Measurements from ENCODE around the gene ALG12.

Gene ALG12

DNA sequence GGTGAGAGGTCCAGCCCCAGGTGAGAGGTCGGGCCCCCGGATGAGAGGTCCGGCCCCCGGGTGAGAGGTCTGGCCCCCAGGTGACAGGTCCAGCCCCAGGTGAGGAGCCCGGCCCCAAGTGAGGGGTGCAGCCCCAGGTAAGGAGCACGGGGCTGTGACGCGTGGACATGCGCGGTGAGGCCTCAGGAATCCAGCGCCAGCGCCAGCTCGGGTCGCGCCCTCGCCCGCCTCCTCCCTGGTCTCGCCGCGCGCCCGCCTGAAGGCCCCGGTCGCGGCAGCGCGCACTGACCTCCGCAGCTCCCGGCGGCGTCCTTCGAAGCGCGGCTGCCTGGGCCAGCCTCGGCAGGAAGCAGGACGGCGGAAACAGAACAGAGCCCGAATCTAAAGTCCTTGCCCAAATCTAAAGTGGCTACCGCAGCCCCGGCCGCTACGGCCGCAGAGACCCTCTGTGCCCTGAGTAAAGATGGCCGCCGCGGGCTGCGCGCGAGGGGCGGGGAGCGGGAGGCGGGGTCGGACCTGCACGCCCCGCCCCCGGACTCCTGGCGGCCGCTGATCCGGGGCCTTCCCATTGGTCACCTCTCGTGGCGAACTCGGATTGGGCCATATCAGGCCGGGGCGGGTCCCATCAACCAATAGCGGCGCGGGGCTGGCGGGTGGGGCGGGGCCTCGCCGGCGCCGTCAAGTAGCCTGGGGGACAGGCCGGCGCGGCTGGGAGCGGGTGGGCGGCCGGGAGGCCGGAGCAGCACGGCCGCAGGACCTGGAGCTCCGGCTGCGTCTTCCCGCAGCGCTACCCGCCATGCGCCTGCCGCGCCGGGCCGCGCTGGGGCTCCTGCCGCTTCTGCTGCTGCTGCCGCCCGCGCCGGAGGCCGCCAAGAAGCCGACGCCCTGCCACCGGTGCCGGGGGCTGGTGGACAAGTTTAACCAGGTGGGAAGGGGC, at the start of gene ALG12, which contains the start of gene CRELD2:
Gene ALG12, minus strand, starts transcription at position 465 of the 937 bp plus-strand sequence. CDS start 4,673 bp downstream, outside the sequence.
Gene CRELD2, plus strand, starts transcription at position 661 of the 937 bp plus-strand sequence. Its CDS starts 136 bp downstream, at position 797.
- peak; percentile 85 for DNase-seq

- DNase-seq: no peak
These were observed 49.5 kb upstream of the ALG12 start for GRCh38 chr22:49967706-49968208.

DNA sequence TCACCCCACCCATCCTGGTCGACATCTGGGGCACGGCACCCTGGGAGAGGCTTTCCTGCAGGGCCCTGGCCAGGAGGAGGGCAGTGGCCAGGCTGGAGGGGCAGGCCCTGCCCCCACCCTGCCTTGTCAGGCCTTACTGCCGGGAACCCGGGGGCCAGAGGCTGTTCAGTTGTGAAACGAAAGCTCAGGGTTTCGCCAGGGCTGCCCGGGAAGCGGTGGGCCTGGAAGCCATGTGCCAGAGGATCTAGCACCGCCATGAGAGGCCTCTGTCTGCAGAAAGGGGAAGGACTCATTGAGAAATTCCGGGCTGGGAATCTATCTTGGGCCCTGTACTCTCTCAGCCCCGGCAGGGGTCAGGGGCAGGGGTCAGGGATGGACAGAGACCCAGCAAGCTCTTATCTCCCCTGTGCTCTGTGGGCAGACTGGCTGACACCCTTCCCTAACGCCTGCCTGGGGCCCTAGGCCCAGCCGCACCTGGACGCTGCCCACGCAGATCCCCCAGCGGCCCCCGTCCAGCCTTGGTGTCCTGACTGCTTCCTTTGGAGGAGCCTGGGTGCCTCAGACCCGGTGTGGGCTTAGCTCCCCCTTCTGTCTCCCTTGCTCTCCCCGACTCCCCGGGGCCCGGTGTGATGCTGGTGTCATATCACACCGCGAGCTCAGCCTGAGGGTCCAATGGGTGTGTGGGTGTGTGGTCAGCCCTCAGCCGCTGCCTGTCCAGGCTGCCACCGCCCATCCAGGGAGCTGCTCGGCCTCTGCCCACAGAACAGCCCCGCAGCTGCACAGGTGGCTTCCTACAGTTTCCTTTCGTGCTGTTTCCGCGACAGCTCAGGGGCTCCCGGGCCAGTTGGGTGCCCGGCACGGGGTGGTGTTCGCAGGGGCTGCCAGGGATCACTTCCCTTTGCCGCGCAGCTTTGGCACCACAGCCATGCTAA, 48.8 kb upstream of the ALG12 start:
- DNase-seq: no peak

GRCh38 chr22:49966041-49966773, 48.0 kb upstream of the ALG12 start:
- no peak for DNase-seq

GRCh38 chr22:49965091-49966040, 47.1 kb upstream of the ALG12 start:
- DNase-seq: no peak

GRCh38 chr22:49964136-49965090, 46.2 kb upstream of the ALG12 start:
- no peak for DNase-seq

DNA sequence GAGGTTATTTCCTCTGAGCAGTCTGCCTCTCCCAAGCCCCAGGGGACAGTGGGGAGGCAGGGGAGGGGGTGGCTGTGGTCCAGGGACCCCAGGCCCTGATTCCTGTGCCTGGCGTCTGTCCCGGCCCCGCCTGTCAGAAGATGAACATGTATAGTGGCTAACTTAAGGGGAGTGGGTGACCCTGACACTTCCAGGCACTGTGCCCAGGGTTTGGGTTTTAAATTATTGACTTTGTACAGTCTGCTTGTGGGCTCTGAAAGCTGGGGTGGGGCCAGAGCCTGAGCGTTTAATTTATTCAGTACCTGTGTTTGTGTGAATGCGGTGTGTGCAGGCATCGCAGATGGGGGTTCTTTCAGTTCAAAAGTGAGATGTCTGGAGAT, 45.4 kb upstream of the ALG12 start:
- DNase-seq: no peak

DNA sequence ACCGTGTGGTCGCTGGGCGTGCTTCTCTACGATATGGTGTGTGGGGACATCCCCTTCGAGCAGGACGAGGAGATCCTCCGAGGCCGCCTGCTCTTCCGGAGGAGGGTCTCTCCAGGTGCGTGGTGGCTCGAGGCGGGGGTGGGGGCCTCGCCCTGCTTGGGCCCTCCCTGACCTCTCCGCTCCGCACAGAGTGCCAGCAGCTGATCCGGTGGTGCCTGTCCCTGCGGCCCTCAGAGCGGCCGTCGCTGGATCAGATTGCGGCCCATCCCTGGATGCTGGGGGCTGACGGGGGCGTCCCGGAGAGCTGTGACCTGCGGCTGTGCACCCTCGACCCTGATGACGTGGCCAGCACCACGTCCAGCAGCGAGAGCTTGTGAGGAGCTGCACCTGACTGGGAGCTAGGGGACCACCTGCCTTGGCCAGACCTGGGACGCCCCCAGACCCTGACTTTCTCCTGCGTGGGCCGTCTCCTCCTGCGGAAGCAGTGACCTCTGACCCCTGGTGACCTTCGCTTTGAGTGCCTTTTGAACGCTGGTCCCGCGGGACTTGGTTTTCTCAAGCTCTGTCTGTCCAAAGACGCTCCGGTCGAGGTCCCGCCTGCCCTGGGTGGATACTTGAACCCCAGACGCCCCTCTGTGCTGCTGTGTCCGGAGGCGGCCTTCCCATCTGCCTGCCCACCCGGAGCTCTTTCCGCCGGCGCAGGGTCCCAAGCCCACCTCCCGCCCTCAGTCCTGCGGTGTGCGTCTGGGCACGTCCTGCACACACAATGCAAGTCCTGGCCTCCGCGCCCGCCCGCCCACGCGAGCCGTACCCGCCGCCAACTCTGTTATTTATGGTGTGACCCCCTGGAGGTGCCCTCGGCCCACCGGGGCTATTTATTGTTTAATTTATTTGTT, 44.8 kb upstream of the ALG12 start:
- DNase-seq: no peak

- peak; percentile 59 for DNase-seq
These were observed 43.9 kb upstream of the ALG12 start for GRCh38 chr22:49962012-49962750.

DNA sequence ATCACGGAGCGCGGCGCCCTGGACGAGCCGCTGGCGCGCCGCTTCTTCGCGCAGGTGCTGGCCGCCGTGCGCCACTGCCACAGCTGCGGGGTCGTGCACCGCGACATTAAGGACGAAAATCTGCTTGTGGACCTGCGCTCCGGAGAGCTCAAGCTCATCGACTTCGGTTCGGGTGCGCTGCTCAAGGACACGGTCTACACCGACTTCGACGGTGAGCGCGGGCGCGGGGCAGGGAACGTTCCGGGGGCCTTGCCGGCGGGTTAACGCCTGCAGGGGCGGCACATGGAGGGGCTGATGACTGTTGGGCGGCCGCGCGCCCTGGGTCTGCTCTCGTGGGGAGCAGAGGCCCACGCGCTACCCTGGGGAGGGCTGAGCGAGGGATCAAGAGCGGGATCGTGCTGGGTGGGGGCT, 43.4 kb upstream of the ALG12 start:
- no peak for DNase-seq

DNA sequence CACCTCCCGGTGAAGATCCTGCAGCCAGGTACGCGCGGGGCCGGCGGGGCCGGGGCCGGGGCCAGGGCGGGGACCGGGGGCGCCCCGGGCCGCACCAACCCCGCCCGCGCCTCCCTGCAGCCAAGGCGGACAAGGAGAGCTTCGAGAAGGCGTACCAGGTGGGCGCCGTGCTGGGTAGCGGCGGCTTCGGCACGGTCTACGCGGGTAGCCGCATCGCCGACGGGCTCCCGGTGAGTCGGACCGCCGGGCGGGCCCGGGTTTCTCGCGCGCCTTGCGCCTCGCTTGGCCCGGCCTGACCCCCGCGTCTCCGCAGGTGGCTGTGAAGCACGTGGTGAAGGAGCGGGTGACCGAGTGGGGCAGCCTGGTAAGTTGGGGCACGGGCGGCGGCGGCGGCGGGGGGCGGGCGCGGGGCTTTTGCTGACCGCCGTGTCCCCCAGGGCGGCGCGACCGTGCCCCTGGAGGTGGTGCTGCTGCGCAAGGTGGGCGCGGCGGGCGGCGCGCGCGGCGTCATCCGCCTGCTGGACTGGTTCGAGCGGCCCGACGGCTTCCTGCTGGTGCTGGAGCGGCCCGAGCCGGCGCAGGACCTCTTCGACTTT, 42.9 kb upstream of the ALG12 start:
- DNase-seq: no peak

DNA sequence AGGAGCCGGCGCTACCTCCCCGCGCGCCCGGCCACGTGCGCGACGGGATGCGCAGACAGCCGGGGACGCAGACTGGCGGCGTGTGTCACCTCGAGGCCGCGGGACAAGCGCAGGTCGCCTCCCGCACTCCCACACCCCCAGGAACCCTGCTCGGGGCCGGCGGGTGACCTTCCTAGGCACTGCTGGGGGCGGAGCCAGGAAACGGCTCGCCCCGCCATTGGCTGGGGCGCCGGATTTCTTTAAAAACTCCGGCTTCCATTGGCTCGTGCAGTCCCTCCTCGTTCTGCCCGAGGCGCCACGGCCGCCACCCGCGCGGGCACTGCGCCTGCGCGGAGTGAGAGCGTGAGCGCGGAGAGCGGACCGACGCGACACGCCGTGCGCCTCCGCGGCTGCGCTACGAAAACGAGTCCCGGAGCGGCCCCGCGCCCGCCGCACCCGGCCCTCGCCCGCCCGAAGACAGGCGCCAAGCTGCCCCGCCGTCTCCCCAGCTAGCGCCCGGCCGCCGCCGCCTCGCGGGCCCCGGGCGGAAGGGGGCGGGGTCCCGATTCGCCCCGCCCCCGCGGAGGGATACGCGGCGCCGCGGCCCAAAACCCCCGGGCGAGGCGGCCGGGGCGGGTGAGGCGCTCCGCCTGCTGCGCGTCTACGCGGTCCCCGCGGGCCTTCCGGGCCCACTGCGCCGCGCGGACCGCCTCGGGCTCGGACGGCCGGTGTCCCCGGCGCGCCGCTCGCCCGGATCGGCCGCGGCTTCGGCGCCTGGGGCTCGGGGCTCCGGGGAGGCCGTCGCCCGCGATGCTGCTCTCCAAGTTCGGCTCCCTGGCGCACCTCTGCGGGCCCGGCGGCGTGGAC, 42.1 kb upstream of the ALG12 start, which contains the start of gene PIM3:
Gene PIM3, plus strand, starts transcription at position 614 of the 846 bp plus-strand sequence. Its CDS starts 176 bp downstream, at position 790.
- DNase-seq: peak; percentile 88

- no peak for DNase-seq
These were observed 41.5 kb upstream of the ALG12 start for GRCh38 chr22:49959782-49960158.

DNA sequence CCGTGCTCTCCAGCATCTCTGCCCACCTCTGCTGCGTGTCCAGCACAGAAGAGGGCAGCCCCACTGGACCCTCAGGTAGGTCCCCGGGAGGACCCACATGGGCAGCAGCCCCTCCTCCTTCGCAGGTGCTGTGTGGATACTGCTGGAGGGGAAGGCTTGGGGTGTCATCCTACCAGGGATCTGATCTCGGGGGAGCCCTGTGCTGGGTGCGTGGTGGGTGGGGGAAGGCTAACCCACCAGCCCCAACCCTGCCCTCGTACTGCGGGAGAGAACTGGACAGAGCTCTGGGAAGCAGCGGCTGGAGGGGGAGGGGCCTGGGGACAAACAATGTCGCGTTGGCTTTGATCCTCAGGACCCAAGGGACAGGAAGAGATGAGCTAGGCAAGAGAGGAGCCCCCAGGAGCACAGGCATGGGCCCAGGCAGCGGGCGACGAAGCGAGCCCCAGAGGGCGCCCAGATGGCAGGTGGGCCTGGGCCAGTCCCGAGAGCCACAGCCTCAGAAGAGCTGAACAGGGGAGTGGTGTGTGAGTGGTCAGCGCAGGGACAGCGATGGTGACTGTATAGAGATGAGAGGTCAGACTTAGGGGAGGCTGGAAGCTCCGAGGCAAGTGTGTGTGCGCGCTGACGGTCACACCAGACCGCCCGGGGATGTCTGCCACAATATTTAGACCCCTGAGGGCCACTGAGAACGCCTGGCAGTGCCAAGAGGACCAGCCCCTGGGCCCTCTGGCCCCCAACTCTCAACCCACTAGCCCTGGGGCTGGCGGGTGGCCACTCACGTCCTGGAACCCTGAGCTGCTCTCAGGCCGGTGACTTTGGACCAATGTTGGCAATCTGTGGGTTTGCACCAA, 40.9 kb upstream of the ALG12 start:
- no peak for DNase-seq

GRCh38 chr22:49958366-49958921, 40.2 kb upstream of the ALG12 start:
- DNase-seq: no peak
